NCI-H1436 treated with DMSO at 0.1 percent for 48 hours (cell line): ENCODE data around the gene ATP13A2.
A peak's percentile ranks its signal among the peaks of the same experiment; 100 is the strongest.

Experiments
- DNase-seq: peaks from one replicate; lab custom pipeline; 2025; lab: John Stamatoyannopoulos, UW

ATP13A2 gene

GRCh38 chr1:17011439-17012307 lies at the start of gene ATP13A2:
Gene ATP13A2, minus strand, starts transcription at chr1:17011928. Its CDS starts 190 bp downstream, at chr1:17011738.
- DNase-seq: peak; percentile 29

- DNase-seq: no peak
These were observed 49.8 kb upstream of the ATP13A2 start for GRCh38 chr1:17061486-17061885.

- DNase-seq: no peak
These were observed 48.6 kb upstream of the ATP13A2 start for GRCh38 chr1:17060306-17060749.

GRCh38 chr1:17059391-17060305 lies 47.9 kb upstream of the ATP13A2 start:
- no peak for DNase-seq

GRCh38 chr1:17056551-17056950 lies 44.8 kb upstream of the ATP13A2 start:
- no peak for DNase-seq

GRCh38 chr1:17055801-17056200 lies 44.1 kb upstream of the ATP13A2 start:
- no peak for DNase-seq

- peak; percentile 74 for DNase-seq
These were observed 42.1 kb upstream of the ATP13A2 start, which contains the start of gene SDHB for GRCh38 chr1:17053685-17054410. Gene SDHB, minus strand, starts transcription at chr1:17054032. Its CDS starts 13 bp downstream, at chr1:17054019.

- DNase-seq: no peak
These were observed 41.5 kb upstream of the ATP13A2 start for GRCh38 chr1:17053086-17053684.

- DNase-seq: no peak
These were observed 40.9 kb upstream of the ATP13A2 start for GRCh38 chr1:17052641-17053040.

- no peak for DNase-seq
These were observed 40.3 kb upstream of the ATP13A2 start for GRCh38 chr1:17052038-17052437.

GRCh38 chr1:17047924-17048323 lies 36.2 kb upstream of the ATP13A2 start:
- no peak for DNase-seq

GRCh38 chr1:17046334-17046657 lies 34.6 kb upstream of the ATP13A2 start:
- DNase-seq: no peak

- no peak for DNase-seq
These were observed 34.1 kb upstream of the ATP13A2 start for GRCh38 chr1:17045634-17046333.

GRCh38 chr1:17045150-17045549 lies 33.4 kb upstream of the ATP13A2 start:
- no peak for DNase-seq

- DNase-seq: no peak
These were observed 31.9 kb upstream of the ATP13A2 start for GRCh38 chr1:17043676-17044075.

GRCh38 chr1:17040135-17040534 lies 28.4 kb upstream of the ATP13A2 start:
- DNase-seq: no peak

- DNase-seq: no peak
These were observed 27.8 kb upstream of the ATP13A2 start for GRCh38 chr1:17039522-17039921.

GRCh38 chr1:17033481-17033880 lies 21.8 kb upstream of the ATP13A2 start:
- DNase-seq: no peak

GRCh38 chr1:17032741-17033140 lies 21.0 kb upstream of the ATP13A2 start:
- DNase-seq: no peak

GRCh38 chr1:17031436-17031835 lies 19.7 kb upstream of the ATP13A2 start:
- DNase-seq: no peak

- DNase-seq: no peak
These were observed 18.5 kb upstream of the ATP13A2 start for GRCh38 chr1:17030206-17030605.
